ENCODE results near the gene SLC8A3.

- TF ChIP-seq, protein P1, sequence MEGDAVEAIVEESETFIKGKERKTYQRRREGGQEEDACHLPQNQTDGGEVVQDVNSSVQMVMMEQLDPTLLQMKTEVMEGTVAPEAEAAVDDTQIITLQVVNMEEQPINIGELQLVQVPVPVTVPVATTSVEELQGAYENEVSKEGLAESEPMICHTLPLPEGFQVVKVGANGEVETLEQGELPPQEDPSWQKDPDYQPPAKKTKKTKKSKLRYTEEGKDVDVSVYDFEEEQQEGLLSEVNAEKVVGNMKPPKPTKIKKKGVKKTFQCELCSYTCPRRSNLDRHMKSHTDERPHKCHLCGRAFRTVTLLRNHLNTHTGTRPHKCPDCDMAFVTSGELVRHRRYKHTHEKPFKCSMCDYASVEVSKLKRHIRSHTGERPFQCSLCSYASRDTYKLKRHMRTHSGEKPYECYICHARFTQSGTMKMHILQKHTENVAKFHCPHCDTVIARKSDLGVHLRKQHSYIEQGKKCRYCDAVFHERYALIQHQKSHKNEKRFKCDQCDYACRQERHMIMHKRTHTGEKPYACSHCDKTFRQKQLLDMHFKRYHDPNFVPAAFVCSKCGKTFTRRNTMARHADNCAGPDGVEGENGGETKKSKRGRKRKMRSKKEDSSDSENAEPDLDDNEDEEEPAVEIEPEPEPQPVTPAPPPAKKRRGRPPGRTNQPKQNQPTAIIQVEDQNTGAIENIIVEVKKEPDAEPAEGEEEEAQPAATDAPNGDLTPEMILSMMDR (IDR thresholded peaks at IDR 0.05) = no peak
- TF ChIP-seq POLR2AphosphoS5 (IDR thresholded peaks at IDR 0.05; ENCODE audit: low read depth, low read length) (no peak), SIN3A (IDR thresholded peaks at IDR 0.05; ENCODE audit: borderline replicate concordance, insufficient read depth, low read depth, low read length) (no peak), TCF7L2 (IDR thresholded peaks at IDR 0.05; ENCODE audit: low read depth, low read length) (no peak)
- TF ChIP-seq, protein P2, sequence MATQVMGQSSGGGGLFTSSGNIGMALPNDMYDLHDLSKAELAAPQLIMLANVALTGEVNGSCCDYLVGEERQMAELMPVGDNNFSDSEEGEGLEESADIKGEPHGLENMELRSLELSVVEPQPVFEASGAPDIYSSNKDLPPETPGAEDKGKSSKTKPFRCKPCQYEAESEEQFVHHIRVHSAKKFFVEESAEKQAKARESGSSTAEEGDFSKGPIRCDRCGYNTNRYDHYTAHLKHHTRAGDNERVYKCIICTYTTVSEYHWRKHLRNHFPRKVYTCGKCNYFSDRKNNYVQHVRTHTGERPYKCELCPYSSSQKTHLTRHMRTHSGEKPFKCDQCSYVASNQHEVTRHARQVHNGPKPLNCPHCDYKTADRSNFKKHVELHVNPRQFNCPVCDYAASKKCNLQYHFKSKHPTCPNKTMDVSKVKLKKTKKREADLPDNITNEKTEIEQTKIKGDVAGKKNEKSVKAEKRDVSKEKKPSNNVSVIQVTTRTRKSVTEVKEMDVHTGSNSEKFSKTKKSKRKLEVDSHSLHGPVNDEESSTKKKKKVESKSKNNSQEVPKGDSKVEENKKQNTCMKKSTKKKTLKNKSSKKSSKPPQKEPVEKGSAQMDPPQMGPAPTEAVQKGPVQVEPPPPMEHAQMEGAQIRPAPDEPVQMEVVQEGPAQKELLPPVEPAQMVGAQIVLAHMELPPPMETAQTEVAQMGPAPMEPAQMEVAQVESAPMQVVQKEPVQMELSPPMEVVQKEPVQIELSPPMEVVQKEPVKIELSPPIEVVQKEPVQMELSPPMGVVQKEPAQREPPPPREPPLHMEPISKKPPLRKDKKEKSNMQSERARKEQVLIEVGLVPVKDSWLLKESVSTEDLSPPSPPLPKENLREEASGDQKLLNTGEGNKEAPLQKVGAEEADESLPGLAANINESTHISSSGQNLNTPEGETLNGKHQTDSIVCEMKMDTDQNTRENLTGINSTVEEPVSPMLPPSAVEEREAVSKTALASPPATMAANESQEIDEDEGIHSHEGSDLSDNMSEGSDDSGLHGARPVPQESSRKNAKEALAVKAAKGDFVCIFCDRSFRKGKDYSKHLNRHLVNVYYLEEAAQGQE (IDR thresholded peaks at IDR 0.05; ENCODE audit: insufficient read depth in 1 of 2, low read depth in 2 of 2, low read length in 1 of 2) = no peak
These were observed 108.7 kb downstream of the SLC8A3 start for GRCh38 chr14:70080076-70080475.
